GM18498 (cell line): ENCODE results near the gene PEX19.
"Not testable (repeated sequence)": the region's sequence is repeated elsewhere in the genome, so short reads cannot be mapped to it uniquely, and the experiment has no call there.

Source experiments
- ATAC-seq: cut with Tn5 transposase; IDR thresholded peaks from one replicate; pipeline ENCODE4 v1.9.1; 2021; ENCODE audit warnings: mild to moderate bottlenecking, moderate library complexity; ENCODE audit not compliant: unreplicated experiment

PEX19 gene

GRCh38 chr1:160284782-160285344, at the start of gene PEX19:
Gene PEX19 (minus strand): TSS chr1:160285133. CDS start chr1:160285124, 9 bp downstream.
- ATAC-seq = peak; percentile 99

- ATAC-seq = no peak
These were observed 47.6 kb upstream of the PEX19 start for GRCh38 chr1:160332516-160332915.

GRCh38 chr1:160330119-160330518, 45.2 kb upstream of the PEX19 start:
- ATAC-seq = no peak

GRCh38 chr1:160328184-160328583, 43.3 kb upstream of the PEX19 start:
- ATAC-seq = no peak

GRCh38 chr1:160326418-160326817, 41.5 kb upstream of the PEX19 start:
- ATAC-seq = no peak

GRCh38 chr1:160325252-160325651, 40.3 kb upstream of the PEX19 start:
- ATAC-seq = no peak

GRCh38 chr1:160322831-160323230, 37.9 kb upstream of the PEX19 start:
- no peak for ATAC-seq

- ATAC-seq = no peak
These were observed 30.4 kb upstream of the PEX19 start for GRCh38 chr1:160315359-160315758.

GRCh38 chr1:160309571-160309970, 24.6 kb upstream of the PEX19 start:
- ATAC-seq = no peak

- no peak for ATAC-seq
These were observed 24.2 kb upstream of the PEX19 start for GRCh38 chr1:160309185-160309557.

GRCh38 chr1:160308451-160309184, 23.7 kb upstream of the PEX19 start:
- ATAC-seq = no peak

- no peak for ATAC-seq
These were observed 22.3 kb upstream of the PEX19 start for GRCh38 chr1:160307118-160307791.

- no peak for ATAC-seq
These were observed 15.2 kb upstream of the PEX19 start for GRCh38 chr1:160300173-160300572.

- ATAC-seq = no peak
These were observed 11.1 kb upstream of the PEX19 start for GRCh38 chr1:160296036-160296435.

GRCh38 chr1:160293020-160293968, 8.4 kb upstream of the PEX19 start:
- no peak for ATAC-seq

- ATAC-seq = peak; percentile 73
These were observed 6.6 kb upstream of the PEX19 start for GRCh38 chr1:160291248-160292220.

GRCh38 chr1:160287769-160288168, 2.8 kb upstream of the PEX19 start:
- ATAC-seq = not testable (repeated sequence)

GRCh38 chr1:160285506-160285905, 573 bp upstream of the PEX19 start:
- ATAC-seq = no peak

- peak; percentile 6 for ATAC-seq
These were observed 632 bp downstream of the PEX19 start for GRCh38 chr1:160284220-160284781.

GRCh38 chr1:160282807-160283206, 2.1 kb downstream of the PEX19 start:
- no peak for ATAC-seq
